H7 (cell line): Measurements from ENCODE around the gene MRPS10. TPM values are rescaled to one million over a fixed set of nuclear protein-coding genes. Genes with fewer than 3 reads are reported as not detected.
A peak's percentile ranks its signal among the peaks of the same experiment; 100 is the strongest.
"Not testable (repeated sequence)": the region's sequence is repeated elsewhere in the genome, so short reads cannot be mapped to it uniquely, and the experiment has no call there.

Experiments used
- DNase-seq: peaks from one replicate; pipeline ENCODE4 v3.0.0; 2012
- H3K27me3 ChIP-seq: 2 replicates; pipeline ENCODE4 v1.6.0; 2011; ENCODE audit warnings: mild to moderate bottlenecking, low read length; ENCODE audit not compliant: control insufficient read depth, insufficient read depth
- H3K36me3 ChIP-seq: replicated peaks from 2 replicates; pipeline ENCODE4 v1.5.1; 2011; ENCODE audit warnings: low read length; ENCODE audit not compliant: control insufficient read depth, insufficient read depth
- H3K4me3 ChIP-seq: 2 replicates; pipeline ENCODE4 v1.5.1; 2011; ENCODE audit warnings: low read depth, mild to moderate bottlenecking, control low read depth, low read length, moderate library complexity; ENCODE audit not compliant: insufficient read depth
- total RNA-seq: library from RNA; depleted of rRNA; stranded (reverse); fragments of >200 nt; shearing (Covaris generic); gene quantifications from 2 replicates; pipeline ENCODE4 v1.2.3, GENCODE V29; 2014

The MRPS10 gene
- total RNA-seq, 1 experiment from 2014 or later, result 46.5 TPM

DNA sequence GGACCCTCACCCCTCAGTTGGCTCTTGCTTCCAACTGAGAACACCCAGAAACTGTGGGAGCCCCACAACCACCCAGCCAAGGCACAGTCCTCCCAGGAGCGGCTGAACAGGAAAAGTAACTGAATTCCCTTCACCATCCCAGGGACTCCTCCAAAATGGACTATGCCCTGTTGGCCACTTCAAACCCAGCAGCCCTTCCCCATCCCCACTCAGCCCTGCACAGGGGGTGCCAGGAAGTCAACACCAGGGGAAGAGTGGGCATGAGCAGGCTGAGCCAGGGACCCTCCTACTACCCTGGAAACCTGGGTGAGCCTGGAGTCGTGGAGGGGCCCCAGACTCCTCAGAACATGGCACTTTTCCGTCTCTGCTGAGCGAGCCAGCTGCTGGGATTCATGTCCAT is 33.2 kb downstream of the MRPS10 start:
- no peak for DNase-seq
- Histone ChIP-seq H3K36me3 (no peaks in the 10 kb centered on the region), H3K27me3 (no peaks in the 10 kb centered on the region), H3K4me3 (no peak overlapping the region)

GRCh38 chr6:42182101-42182500 is 35.6 kb downstream of the MRPS10 start:
- no peak for DNase-seq
- H3K27me3 ChIP-seq, result peaks cover 1% of the 10 kb centered on the region; the same call in 1 of the 2 replicates
- H3K36me3 ChIP-seq, result no peaks in the 10 kb centered on the region
- H3K4me3 ChIP-seq, result no peak overlapping the region

DNA sequence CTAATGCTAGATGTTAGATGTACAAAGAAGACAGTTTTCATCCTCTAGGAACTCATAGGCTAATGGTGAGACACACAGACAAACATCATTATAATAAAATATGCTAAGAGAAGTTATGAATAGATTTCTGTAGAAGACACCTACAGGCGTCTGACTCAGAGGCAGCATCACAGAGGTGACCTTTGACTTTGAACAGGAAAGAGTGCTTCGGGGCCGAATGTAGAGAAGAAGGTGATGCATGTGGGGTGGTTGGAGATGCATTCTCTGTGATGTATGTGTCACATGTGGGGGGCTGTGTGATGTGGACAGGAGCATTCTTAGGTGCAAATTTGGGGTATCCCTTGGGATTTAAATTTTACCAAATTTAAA is 37.7 kb downstream of the MRPS10 start:
- no peaks in the 10 kb centered on the region for H3K36me3 ChIP-seq
- peaks cover 1% of the 10 kb centered on the region; the same call in 1 of the 2 replicates for H3K27me3 ChIP-seq
- no peak overlapping the region for H3K4me3 ChIP-seq
- no peak for DNase-seq

DNA sequence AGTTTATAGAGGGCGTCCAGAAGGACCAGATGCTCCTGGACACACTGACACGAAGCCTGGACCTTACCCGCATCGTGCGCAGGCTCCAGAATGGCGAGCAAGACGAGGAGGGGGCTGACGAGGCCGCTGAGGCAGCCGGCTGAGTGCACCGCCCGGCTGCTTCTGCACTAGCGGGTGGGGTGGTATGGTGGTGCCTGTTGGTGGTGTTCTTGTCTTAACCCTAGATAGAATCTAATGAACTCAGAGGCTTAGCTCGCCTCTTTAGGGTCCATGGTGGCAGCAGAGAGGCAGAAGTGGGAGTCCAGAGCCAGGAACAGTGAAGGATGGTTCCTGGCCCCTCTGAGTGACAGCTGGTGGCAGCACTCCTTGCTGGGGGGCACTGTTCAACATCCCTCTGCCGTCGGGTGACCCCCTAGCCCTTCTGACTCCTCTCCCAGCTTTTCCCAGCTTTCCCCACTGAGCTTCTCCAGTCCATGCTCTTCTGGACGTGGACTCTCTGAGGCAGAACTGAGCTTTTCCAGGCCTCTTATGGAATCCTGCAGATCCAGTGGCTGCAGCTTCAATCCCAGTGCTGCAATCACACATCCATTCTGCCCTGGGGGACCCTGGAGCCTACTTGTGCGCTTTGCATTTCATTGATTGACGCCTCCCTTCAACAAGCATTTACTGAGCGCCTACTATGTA is 38.3 kb downstream of the MRPS10 start:
- no peak overlapping the region for H3K4me3 ChIP-seq
- DNase-seq, result no peak

DNA sequence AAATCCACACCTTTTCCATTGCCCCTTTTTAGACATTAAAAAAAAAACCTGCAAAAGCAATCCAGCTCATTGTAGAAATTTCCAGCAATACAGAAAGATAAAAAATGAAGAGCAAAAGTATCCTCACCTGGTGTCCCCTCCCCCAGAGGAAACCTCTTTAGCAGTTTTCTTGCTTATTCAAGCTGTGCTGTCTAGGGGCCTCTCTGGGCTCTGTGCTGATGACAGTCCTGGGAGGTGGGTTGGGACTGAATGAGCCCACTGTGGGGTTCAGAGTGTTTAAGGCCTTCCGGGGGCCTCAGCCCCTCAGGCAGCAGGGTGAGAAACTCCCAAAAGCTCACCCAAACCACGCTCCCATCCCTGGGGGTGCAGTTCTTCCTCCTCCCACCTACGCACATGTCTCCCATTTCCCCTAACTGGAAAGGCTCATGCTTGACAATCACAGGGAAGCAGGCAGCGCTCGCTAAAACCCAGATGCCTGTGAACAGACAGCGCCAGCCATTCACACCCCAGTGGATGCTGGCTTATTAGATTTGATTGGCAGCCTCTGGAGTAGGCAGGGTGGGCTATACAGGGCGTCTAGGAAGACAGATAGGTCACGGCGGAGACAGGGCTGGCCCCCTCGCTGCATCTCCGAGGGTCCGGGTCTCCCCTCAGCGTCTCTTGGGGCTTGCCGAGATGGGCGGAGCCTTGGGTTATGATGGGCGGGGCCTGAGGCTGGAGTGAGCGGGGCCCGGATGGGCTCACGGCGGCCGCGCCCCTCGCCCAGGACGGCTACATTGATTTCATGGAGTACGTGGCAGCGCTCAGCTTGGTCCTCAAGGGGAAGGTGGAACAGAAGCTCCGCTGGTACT is 39.9 kb downstream of the MRPS10 start:
- peak overlapping the region; percentile 57 for H3K4me3 ChIP-seq

More for the DNA sequence above, 38.3 kb downstream of the MRPS10 start:
- no peaks in the 10 kb centered on the region for H3K36me3 ChIP-seq
- H3K27me3 ChIP-seq, result peaks cover 1% of the 10 kb centered on the region; the same call in 1 of the 2 replicates

DNA sequence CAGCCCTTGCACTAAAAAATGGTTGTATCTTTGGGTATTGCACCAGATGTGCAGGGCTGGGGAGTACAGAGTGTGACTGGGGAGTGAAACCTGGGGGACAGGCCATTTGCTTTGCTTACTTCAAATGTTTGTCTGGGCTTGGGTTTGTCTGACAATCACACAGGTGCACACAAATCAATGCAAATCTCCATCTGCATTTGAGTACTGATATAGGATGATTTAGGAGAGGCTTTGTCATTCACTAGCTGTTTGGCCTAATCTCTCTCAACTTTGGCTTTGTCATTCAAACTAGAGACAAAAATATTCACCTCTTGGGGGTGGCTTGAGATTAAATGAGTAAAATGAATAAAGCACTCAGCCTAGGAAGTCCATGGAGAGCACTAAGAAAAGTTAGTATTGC is 40.7 kb downstream of the MRPS10 start:
- no peak for DNase-seq
- no peaks in the 10 kb centered on the region for H3K36me3 ChIP-seq
- no peak overlapping the region for H3K4me3 ChIP-seq
- H3K27me3 ChIP-seq, result peaks cover 1% of the 10 kb centered on the region; the same call in 1 of the 2 replicates

More for the DNA sequence above, 39.9 kb downstream of the MRPS10 start:
- peaks cover 1% of the 10 kb centered on the region; the same call in 1 of the 2 replicates for H3K27me3 ChIP-seq
- no peaks in the 10 kb centered on the region for H3K36me3 ChIP-seq
- peak; percentile 94 for DNase-seq

DNA sequence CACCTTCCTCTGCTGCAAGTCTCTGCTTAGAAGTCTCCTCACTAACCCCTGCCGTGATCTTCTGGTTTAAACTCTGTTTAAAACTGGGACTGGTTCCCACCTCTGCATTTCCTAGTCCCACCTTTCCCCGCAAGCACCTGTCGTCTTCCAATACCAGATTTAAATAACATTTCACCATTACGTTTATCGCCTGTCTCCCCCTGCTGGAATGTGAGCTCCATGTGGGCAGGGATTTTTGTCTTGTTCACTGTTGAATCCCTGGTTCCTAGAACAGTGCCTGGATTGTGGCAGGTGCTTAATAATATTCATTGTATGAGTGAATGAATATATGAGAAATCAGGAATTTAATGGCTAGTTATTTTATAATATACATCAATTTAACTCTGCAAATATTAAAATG is 41.8 kb downstream of the MRPS10 start:
- Histone ChIP-seq H3K36me3 (no peaks in the 10 kb centered on the region), H3K4me3 (no peak overlapping the region), H3K27me3 (peaks cover 1% of the 10 kb centered on the region; the same call in 1 of the 2 replicates)
- DNase-seq, result no peak

- H3K36me3 ChIP-seq, result no peaks in the 10 kb centered on the region
- H3K27me3 ChIP-seq, result no peaks in the 10 kb centered on the region
- DNase-seq, result no peak
- no peak within 1 kb of the TSS for H3K4me3 ChIP-seq
These were observed 44.6 kb downstream of the MRPS10 start, which contains the start of gene GUCA1A for GRCh38 chr6:42173101-42173500. Gene GUCA1A (plus strand): TSS chr6:42173364. CDS start chr6:42173614, 250 bp downstream.

DNA sequence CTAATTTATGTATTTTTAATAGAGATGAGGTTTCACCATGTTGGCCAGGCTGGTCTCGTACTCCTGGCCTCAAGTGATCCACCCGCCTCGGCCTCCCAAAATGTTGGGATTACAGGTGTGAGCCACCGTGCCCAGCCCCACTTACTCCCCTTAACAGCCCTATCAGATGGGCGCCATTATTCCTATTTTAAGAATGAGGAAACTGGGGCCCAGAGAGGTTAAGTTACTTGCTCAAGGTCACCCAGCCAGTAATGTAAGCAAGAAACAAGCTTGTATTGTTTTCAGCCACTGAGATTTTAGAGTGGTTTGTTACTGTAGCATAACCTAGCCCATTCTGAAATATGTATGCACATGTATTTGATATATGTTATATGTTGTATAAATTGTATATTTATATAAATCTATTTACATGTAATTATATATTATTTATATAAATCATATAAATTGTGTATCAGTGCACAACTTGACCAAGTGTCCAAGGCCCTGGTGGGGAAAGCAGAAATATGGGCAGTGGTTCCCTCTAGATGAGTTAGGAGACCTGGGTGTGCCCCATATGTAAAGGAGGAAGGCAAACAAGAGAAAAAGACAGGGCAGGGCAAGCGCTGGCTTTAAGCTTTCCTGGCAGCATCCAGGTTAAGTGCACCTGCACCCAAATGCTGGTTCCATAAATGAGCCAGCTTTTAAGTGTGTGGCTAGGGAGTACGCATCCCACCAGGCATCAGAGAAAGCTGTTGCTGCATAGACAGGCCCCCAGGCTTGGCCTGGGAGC is 45.7 kb downstream of the MRPS10 start:
- Histone ChIP-seq H3K4me3 (no peak overlapping the region), H3K36me3 (no peaks in the 10 kb centered on the region), H3K27me3 (no peaks in the 10 kb centered on the region)
- no peak for DNase-seq

DNA sequence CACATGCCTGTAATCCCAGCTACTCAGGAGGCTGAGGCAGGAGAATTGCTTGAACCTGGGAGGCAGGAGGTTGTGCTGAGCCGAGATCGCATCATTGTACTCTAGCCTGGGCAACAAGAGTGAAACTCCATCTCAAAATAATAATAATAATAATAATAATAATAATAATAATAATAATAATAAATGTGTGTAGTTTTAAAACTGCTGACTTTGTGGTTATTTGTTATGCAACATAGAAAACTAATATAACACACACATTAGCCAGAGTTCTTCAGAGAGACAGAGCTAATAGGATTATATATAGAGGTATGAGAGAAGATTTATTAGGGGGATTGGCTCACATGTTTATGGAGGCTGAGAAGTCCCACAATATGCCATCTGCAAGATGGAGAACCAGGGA is 47.9 kb downstream of the MRPS10 start:
- not testable (repeated sequence) for H3K27me3 ChIP-seq, H3K4me3 ChIP-seq, DNase-seq, H3K36me3 ChIP-seq

GRCh38 chr6:42168650-42169049 is 49.0 kb downstream of the MRPS10 start:
- H3K36me3 ChIP-seq, result no peaks in the 10 kb centered on the region
- no peak overlapping the region for H3K4me3 ChIP-seq
- DNase-seq, result no peak
- no peaks in the 10 kb centered on the region for H3K27me3 ChIP-seq

- peak; percentile 92 for DNase-seq
- Histone ChIP-seq H3K36me3 (no peaks in the 10 kb centered on the region), H3K27me3 (no peaks in the 10 kb centered on the region), H3K4me3 (no peak overlapping the region)
These were observed 51.1 kb downstream of the MRPS10 start for GRCh38 chr6:42166444-42167141.

DNA sequence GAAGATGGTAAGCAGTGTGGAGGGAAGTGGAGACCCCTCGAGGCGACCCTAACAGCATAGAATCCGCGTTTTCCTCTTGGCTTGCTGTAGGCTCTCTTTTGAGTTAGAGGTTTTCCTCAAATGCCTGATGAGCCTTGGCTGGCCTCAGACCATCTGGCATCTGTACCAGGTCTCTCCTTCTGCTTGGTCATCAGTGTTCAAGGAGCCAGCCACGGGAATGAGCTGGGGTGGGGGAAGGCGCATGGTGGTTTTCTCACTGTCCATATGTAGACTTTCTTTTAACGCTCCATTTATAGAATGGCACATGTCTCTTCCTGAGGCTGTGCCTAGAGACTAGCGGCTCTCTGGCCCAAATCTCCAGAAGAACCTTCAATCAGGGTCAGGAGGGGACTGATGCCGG is 52.6 kb downstream of the MRPS10 start:
- no peak for DNase-seq
- H3K4me3 ChIP-seq, result no peak overlapping the region
- H3K36me3 ChIP-seq, result no peaks in the 10 kb centered on the region
- no peaks in the 10 kb centered on the region for H3K27me3 ChIP-seq

GRCh38 chr6:42163981-42164380 is 53.7 kb downstream of the MRPS10 start:
- H3K4me3 ChIP-seq, result no peak overlapping the region
- H3K27me3 ChIP-seq, result no peaks in the 10 kb centered on the region
- DNase-seq, result peak; percentile 57
- H3K36me3 ChIP-seq, result no peaks in the 10 kb centered on the region
